ENCODE measurements around the gene SPHK2.

SPHK2 gene

GRCh38 chr19:48638831-48639381 is 19.6 kb downstream of the SPHK2 start (continued):
- TF ChIP-seq TSHZ1 (tag by site-specific recombination; IDR thresholded peaks at IDR 0.05; ENCODE audit: borderline replicate concordance), result no peak
- TF ChIP-seq KLF8 (tag by site-specific recombination; IDR thresholded peaks at IDR 0.05), result peak; percentile 49; the same call in 1 of the 2 replicates
- TF ChIP-seq ZNF837 (tag by site-specific recombination; IDR thresholded peaks at IDR 0.05), result no peak
- no peak for TF ChIP-seq ZNF114 (tag by site-specific recombination; IDR thresholded peaks at IDR 0.05)
- TF ChIP-seq SP7 (tag by site-specific recombination; IDR thresholded peaks at IDR 0.05), result no peak
- TF ChIP-seq ZNF157 (tag by site-specific recombination; IDR thresholded peaks at IDR 0.05), result no peak
- no peak for TF ChIP-seq ZNF280D (tag by site-specific recombination; IDR thresholded peaks at IDR 0.05)
- TF ChIP-seq PRDM2 (tag by site-specific recombination; IDR thresholded peaks at IDR 0.05; ENCODE audit: borderline replicate concordance), result no peak
- TF ChIP-seq ZNF626 (tag by site-specific recombination; IDR thresholded peaks at IDR 0.05), result no peak
- TF ChIP-seq ZNF830 (tag by site-specific recombination; IDR thresholded peaks at IDR 0.05; ENCODE audit: low read depth), result no peak
- no peak for TF ChIP-seq ZNF274 (IDR thresholded peaks at IDR 0.05; ENCODE audit: low read length)
- TF ChIP-seq ZNF274 (tag by site-specific recombination; IDR thresholded peaks at IDR 0.05; ENCODE audit: borderline replicate concordance), result no peak
- TF ChIP-seq KLF9 (tag by site-specific recombination; IDR thresholded peaks at IDR 0.05; ENCODE audit: low read depth), result peak; percentile 64
- TF ChIP-seq ZNF521 (tag by site-specific recombination; IDR thresholded peaks at IDR 0.05), result no peak
- no peak for TF ChIP-seq GLI4 (tag by site-specific recombination; IDR thresholded peaks at IDR 0.05)
- TF ChIP-seq ATF2 (tag by site-specific recombination; IDR thresholded peaks at IDR 0.05; ENCODE audit: low read depth), result peak; percentile 88
- no peak for TF ChIP-seq ZNF488 (tag by site-specific recombination; IDR thresholded peaks at IDR 0.05)
- TF ChIP-seq ZNF174 (tag by site-specific recombination; IDR thresholded peaks at IDR 0.05), result no peak

Measured in HEK293 (cell line).